A673 (cell line): ENCODE measurements around the gene CACNA2D1.

ENCODE experiments used
- CTCF ChIP-seq: fragments of 300-800, 200-600 bp; sonication (generic); conservative IDR thresholded peaks from 2 replicates; pipeline ENCODE4 v1.5.1; 2017; ENCODE audit warnings: low read depth, mild to moderate bottlenecking, antibody characterized with exemption, low read length, moderate library complexity, mixed read lengths
- EZH2 ChIP-seq: fragments of 200-600 bp; sonication (generic); IDR thresholded peaks from 2 replicates; pipeline ENCODE4 v1.6.1; 2017; ENCODE audit warnings: borderline replicate concordance, low read depth, mild to moderate bottlenecking, mixed read lengths, antibody characterized with exemption, low read length; ENCODE audit not compliant: poor library complexity, severe bottlenecking

- TF ChIP-seq CTCF, result no peak; the same call in 1 of the 2 replicates
- TF ChIP-seq EZH2, result no peak
Measured at GRCh38 chr7:82444220-82444909, 788 bp upstream of the CACNA2D1 start.
